ENCODE results near the gene SBK1.
"Not testable (repeated sequence)": the region's sequence is repeated elsewhere in the genome, so short reads cannot be mapped to it uniquely, and the experiment has no call there.

Gene SBK1

DNA sequence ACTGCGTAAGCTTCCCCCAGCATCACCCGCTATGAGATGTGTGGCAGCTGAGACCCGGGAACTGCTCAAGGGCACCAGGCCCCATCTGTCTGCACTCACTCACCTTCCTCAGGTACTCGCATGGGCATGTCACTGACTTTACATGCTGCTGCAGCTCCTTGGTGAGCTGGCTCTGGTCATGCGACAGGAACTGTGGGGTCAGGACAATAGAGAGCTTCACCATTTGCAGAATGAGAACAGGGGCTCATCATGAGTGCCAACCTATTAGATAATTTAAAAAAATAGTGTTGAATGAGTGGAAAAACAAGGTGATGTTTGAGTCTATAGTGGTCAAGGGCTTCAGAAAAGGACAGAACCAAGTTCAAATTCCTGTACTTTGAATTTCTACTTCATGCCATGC is 70.3 kb downstream of the SBK1 start:
- DNase-seq: not testable (repeated sequence)

GRCh38 chr16:28363408-28363807 is 71.1 kb downstream of the SBK1 start, which contains the start of gene NPIPB6:
TSS of gene NPIPB6 (minus strand) at chr16:28363508. CDS start at chr16:28362822, 686 bp downstream.
- not testable (repeated sequence) for DNase-seq

DNA sequence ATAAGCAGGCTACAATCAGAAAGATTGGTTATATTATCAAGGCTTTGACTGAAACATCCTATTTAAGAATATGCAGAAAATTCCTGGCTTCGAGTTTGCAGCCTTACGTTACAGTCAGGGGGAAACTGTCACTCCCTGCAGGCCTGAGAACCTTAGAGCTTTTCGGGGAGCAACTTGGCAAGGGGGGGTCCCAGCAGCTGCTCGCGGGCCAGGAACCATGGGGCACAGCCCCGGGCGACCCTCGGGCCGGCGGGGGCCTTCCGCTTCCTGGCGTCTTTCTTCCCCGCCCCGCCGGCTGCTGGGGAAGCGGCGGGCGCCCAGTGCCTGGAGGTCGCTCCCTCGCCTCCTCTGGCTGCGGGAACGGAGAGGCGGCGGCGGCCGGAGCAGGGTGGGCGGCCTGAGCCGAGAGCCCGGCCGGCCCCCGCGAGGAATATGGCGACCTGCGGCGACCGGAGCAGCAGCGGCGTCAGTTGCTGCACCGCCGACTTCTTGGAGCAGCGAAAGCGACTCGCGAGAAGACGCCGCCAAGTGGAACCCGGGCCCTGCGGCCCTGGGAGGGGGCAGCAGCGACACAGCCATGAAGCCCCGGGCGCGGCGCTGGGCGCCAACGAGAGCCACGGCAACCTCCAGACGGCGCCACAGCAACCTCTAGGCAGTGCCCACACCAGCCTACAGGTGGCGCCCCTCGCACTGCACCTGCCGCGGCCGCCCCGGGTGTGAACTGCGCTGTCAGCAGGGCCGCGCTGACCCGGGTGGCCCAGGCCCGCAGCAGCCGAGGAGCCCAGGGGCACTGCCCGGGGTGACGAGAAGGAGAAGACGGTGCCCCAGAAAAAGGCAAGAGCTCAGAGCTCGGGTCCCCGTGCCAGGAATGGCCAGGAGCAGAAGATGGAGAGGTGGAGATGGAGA is 72.2 kb downstream of the SBK1 start:
- not testable (repeated sequence) for DNase-seq

DNA sequence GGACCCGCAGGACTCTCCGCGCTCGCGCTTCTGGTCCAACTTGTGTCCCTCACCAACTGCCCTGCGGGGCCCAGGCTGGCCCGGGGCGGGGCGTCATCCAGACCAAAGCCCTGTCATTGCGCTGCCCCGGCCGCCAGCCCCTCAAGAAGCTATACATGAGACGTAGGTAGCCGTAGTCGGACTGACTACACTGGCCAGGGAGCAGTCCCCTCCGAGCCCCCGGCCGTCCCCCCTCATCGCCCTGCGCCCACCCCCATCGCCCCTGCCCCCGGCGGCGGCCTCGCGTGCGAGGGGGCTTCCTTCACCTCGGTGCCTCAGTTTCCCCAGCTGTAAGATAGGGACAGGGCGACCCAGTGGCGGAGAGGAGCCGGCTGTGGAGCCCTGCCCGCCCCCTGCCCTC is 75.6 kb downstream of the SBK1 start:
- not testable (repeated sequence) for DNase-seq
